NCI-H1048 (cell line): Measurements from ENCODE around the gene SP140L.
"Not testable (repeated sequence)": the region's sequence is repeated elsewhere in the genome, so short reads cannot be mapped to it uniquely, and the experiment has no call there.

Experiments
- DNase-seq: peaks from one replicate; lab custom pipeline; 2025; lab: John Stamatoyannopoulos, UW

SP140L gene

DNA sequence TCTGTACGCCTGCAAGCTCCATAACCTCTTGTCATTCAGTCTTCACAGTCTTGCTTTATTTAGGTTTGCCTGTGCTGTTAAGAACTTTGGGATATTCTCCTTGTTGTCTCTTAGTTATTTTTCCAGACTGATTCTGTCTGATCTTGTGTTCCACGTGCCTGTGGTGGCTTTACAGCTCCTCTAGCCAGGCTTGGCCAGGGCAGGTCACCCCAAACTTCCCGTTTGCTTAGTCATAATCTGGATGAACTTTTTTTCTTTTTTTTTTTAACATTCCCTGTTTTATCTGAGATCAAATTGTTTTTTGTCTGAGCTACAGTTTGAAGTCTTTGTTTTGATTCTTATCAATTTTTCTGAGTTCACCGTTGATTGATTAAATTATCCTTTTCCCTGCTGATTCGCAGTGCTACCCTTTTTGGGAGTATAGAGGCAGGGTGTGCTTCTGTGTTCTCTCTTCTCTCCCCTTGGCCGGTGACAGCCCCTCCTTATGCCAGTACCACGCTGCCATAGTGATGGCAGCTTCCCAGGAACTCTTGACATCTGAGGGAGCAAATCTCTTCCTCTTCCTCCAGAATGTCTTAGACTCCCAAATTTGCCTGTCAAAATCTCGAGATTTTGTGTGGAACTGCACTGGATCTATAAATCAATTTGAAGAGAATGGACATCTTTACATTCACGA lies 91.5 kb downstream of the SP140L start:
- DNase-seq: no peak

- no peak for DNase-seq
These were observed 92.2 kb downstream of the SP140L start for GRCh38 chr2:230419181-230419580.

DNA sequence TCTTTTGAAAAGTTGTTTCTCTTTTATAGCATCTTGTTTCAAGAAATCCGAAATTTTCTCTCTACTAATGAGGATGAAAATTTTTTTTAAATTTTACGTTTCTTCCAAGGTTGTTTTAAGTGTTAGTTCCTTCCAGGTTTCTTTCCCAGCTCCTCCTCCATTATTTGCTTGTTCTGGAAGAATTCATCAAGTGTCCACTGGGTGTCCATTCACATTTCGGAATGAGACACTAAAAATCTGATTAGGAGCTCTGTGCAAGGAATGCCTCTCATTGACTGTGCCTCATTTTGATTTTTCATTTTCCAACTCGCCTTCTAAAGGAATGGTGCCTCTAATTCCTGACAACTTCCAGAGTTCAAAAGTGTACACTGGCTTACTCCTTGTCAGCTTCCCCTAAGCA lies 95.2 kb downstream of the SP140L start:
- DNase-seq: no peak

GRCh38 chr2:230423851-230424458 lies 97.0 kb downstream of the SP140L start:
- DNase-seq: no peak

GRCh38 chr2:230425377-230425776 lies 98.4 kb downstream of the SP140L start:
- no peak for DNase-seq

DNA sequence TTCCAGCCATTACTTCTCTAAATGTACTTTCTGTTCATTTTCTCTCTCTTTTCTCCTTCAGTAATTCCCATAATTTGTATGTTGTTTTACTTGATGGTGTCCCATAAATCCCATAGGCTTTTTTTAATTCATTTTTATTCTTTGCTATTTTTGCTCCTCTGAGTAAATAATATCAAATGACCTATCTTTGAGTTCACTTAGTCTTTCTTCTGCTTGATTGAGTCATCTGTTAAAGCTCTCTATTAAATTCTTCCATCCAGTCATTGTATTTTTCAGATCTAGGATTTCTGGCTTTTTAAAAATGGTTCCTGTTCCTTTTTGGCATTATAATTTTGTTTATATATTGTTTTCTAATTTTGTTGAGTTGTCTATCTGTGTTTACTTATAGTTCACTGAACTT lies 102.5 kb downstream of the SP140L start:
- DNase-seq: no peak

- DNase-seq: no peak
These were observed 104.2 kb downstream of the SP140L start for GRCh38 chr2:230430957-230431910.

DNA sequence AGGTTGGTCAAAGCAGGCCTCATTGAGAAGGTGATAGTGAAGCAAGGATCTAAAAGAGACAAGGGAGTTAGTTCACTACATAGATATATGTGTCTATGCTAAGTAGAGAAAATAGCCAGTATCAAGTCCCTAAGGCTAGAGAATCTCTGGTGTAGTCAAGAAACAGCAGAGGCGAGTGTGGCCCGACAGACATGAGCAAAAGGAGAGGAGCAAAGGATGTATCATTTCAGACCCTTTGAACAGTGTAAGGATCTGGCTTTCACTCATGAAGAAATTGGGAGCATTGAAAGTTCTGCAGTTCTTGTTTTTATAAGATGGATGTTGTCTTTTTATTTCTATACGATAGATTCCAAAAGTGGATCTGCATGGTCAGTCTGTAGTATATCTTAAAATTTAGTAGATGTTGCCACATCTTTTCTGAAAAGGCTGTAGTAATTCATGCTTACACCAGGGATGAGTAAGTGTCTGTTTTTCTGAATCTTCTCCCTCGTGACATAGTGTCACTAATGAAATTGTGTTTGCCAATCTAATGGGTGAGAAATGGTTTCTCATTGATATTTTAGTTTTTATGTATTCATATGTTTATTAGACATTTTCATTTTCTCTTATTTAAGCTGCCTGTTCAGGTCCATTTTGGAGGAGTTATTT lies 107.8 kb downstream of the SP140L start:
- DNase-seq: no peak

DNA sequence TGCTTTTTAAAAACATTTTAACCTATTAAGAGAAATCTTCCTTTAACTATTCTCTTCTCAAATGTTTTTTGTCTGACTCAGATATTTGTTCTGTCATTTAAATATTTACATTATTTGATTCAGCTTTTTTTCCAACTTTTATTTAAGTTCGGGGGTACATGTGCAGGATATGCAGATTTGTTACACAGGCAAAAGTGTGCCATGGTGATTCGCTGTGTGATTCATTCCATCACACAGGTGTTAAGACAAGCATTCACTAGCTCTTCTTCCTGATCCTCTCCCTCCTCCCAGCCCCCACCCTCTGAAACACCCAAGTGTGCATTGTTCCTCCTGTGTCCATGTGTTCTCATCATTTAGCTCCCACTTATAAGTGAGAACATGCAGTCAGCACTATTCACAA lies 108.4 kb downstream of the SP140L start:
- no peak for DNase-seq

GRCh38 chr2:230439121-230439520 lies 112.1 kb downstream of the SP140L start:
- not testable (repeated sequence) for DNase-seq

GRCh38 chr2:230439590-230439989 lies 112.6 kb downstream of the SP140L start:
- no peak for DNase-seq

DNA sequence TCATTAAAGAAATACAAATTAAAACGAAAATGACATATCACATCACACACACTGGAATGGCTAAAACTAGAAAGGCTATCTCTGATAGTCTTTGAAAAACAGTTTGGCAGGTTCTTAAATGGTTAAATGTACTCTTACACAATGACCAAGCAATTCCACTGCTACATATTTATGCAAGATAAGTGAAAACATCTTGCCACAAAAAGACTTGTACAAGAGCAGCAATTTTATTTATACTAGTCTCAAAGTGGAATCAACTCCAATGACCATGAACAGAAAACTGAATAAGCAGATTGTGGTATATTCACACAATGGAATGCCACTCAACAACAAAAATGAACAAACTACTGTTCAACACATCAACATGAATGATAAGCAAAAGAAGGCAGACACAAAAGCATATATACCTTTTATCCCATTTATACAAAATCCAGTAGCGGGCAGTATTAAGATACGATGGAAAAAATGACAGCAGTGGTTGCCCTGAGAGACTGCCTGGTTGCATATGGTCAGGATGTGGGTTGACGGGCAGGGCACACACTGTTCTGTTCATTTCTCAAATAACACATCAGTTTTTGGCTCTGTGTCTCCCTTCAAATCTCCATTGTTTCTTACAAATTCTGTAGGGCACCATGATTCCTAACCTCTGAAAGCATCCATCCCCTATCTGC lies 114.4 kb downstream of the SP140L start:
- no peak for DNase-seq

GRCh38 chr2:230443541-230443940 lies 116.5 kb downstream of the SP140L start:
- no peak for DNase-seq

GRCh38 chr2:230444832-230445231 lies 117.8 kb downstream of the SP140L start:
- no peak for DNase-seq

DNA sequence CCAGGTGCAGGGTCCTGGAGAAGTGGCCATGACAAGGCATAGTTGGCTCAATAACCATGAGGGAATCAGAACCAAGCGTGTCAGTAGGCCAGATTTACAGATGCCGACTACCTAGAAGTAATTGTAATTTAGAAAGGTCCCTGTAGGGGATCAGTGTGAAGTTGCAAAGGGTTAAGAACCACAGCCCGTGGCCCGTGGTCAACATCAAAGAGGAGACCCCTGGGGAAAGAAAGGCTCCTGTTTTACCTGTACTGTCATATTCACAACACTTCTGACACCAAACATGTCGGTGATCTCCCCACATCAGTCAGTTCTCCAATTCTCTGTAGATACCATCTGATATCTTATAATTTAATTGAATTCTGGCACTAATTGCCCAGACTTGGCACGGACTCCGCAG lies 120.0 kb downstream of the SP140L start:
- DNase-seq: no peak

GRCh38 chr2:230447455-230448451 lies 120.8 kb downstream of the SP140L start:
- DNase-seq: no peak

DNA sequence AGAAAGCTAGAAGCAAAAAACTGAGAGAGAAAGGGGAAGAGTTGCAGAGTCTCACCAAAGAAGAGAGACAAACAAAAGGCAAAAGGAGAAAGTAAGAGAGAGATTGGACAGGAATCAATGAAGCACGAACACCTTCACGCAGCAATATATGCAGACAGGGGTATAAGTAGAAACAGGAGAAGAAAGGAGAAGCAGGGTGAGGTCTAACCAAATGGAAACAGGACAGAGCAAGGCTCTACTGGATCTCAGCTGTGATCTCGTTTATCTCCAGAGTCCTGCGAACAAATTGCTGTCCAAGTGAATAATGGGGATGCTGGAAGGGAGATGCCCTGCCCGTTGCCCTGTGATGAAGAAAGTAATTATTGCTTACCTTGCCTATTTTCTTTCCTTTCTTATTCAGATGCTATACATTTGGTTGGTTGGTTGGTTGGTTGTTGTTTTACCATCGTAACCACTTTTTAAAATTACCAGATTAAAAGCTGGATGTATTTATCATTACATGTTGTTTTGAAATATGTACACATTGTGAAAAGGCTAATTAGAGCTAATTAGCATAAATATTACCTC lies 123.0 kb downstream of the SP140L start:
- no peak for DNase-seq

DNA sequence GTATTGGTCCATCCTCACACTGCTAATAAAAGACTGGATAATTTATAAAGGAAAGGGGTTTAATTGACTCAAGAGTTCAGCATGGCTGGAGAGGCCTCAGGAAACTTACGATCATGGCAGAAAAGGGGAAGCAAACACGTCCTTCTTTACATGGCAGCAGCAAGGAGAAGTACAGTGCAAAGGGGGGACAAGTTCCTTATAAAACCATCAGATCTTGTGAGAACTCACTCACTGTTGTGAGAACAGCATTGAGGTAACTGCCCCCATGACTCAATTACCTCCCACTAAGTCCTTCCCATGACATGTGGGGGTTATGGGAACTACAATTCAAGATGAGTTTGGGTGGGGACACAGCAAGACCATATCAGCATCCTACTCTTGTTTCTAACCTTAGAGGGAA lies 126.0 kb downstream of the SP140L start:
- DNase-seq: no peak
